A549 (cell line): ENCODE measurements around the gene AMMECR1. TPM values are rescaled to one million over a fixed set of nuclear protein-coding genes. Genes with fewer than 3 reads are reported as not detected.

Experiments used
- ATAC-seq, 2 experiments: fragments of 200-7000 bp in 1 of 2; fragments of >200 bp in 1 of 2; cut with Nextera tagmentation in 1 of 2; cut with Tn5 transposase in 1 of 2; 3 replicates each; pipeline versions ENCODE4 v1.8.0 to v1.9.1; 2018 to 2020; ENCODE audit warnings: mild to moderate bottlenecking in 1 of 2, moderate library complexity in 1 of 2
- CTCF ChIA-PET: fragments of 300-600 bp; sonication (Branson Sonifier 250); formaldehyde crosslinking; extraction: SDS; loops from one replicate; lab custom pipeline; 2021; ENCODE audit warnings: antibody characterized with exemption, inconsistent platforms; lab: Yijun Ruan, JAX
- POLR2A ChIA-PET: fragments of 350-600 bp; formaldehyde crosslinking; extraction: SDS; loops from one replicate; lab custom pipeline; 2021; ENCODE audit warnings: antibody characterized with exemption, inconsistent platforms; lab: Yijun Ruan, JAX
- DNase-seq, 2 experiments: peaks; one replicate each; pipeline versions ENCODE4 v3.0.0 to v3.0.0-alpha.2; 2011 to 2016; ENCODE audit warnings: low read depth in 1 of 2, low spot score in 1 of 2
- FAIRE-seq: peaks from 2 replicates; lab custom pipeline; 2011; peaks lifted over from hg19 to GRCh38; lab: Jason Lieb, UNC
- H3K27ac ChIP-seq, 2 experiments: fragments of >200 bp; sonication (Bioruptor Twin); formaldehyde crosslinking; 3 replicates each; pipeline ENCODE4 v1.5.1; 2016 to 2017
- H3K4me1 ChIP-seq: fragments of >200 bp; sonication (Bioruptor Twin); formaldehyde crosslinking; 3 replicates; pipeline ENCODE4 v1.6.1; 2016
- H3K4me2 ChIP-seq: fragments of >200 bp; sonication (Bioruptor Twin); formaldehyde crosslinking; 3 replicates; pipeline ENCODE4 v1.6.1; 2016
- H3K4me3 ChIP-seq: fragments of >200 bp; sonication (Bioruptor Twin); formaldehyde crosslinking; 3 replicates; pipeline ENCODE4 v1.5.1; 2016
- H3K9me3 ChIP-seq: fragments of >200 bp; sonication (Bioruptor Twin); formaldehyde crosslinking; 3 replicates; pipeline ENCODE4 v1.6.1; 2016
- ATOH8 ChIP-seq: fragments of 250-450 bp; sonication (Bioruptor Pico); IDR thresholded peaks from 2 replicates; pipeline ENCODE4 v1.5.0; 2020; ENCODE audit warnings: low read depth, mild to moderate bottlenecking, moderate library complexity
- CBX2 ChIP-seq: fragments of 200-600 bp; sonication (generic); IDR thresholded peaks from 2 replicates; pipeline ENCODE4 v1.6.1; 2016; ENCODE audit warnings: low read depth, mild to moderate bottlenecking, borderline replicate concordance
- CHD2 ChIP-seq: fragments of 150-350 bp; IDR thresholded peaks from 2 replicates; pipeline ENCODE4 v1.6.1; 2014; ENCODE audit warnings: low read length; ENCODE audit not compliant: partially characterized antibody
- EHMT2 ChIP-seq: fragments of 200-600 bp; sonication (generic); IDR thresholded peaks from 2 replicates; pipeline ENCODE4 v1.6.1; 2016; ENCODE audit warnings: antibody characterized with exemption, low read depth, mild to moderate bottlenecking, moderate library complexity
- GATA3 ChIP-seq: IDR thresholded peaks from 2 replicates; pipeline ENCODE4 v1.6.1; 2012; ENCODE audit warnings: borderline replicate concordance
- HDAC2 ChIP-seq: fragments of 200-600 bp; sonication (generic); IDR thresholded peaks from 2 replicates; pipeline ENCODE4 v1.6.1; 2016
- HES2 ChIP-seq: fragments of >200 bp; sonication (Bioruptor Twin); formaldehyde crosslinking; IDR thresholded peaks from 2 replicates; pipeline ENCODE4 v1.6.1; 2016
- HEYL ChIP-seq: fragments of 250-450 bp; sonication (Bioruptor Pico); IDR thresholded peaks from 2 replicates; pipeline ENCODE4 v1.8.0; 2021; ENCODE audit warnings: mild to moderate bottlenecking, moderate library complexity
- HMGXB4 ChIP-seq: fragments of 250-450 bp; sonication (Bioruptor Pico); IDR thresholded peaks from 2 replicates; pipeline ENCODE4 v1.5.0; 2021; ENCODE audit warnings: mild to moderate bottlenecking, moderate library complexity, borderline replicate concordance
- HOXB5 ChIP-seq: fragments of 250-450 bp; sonication (Bioruptor Pico); IDR thresholded peaks from 2 replicates; pipeline ENCODE4 v1.5.0; 2020; ENCODE audit warnings: mild to moderate bottlenecking, moderate library complexity
- KDM5A ChIP-seq: fragments of 200-600 bp; sonication (generic); IDR thresholded peaks from 2 replicates; pipeline ENCODE4 v1.6.1; 2016; ENCODE audit warnings: antibody characterized with exemption, mild to moderate bottlenecking
- NPAS2 ChIP-seq: fragments of 250-450 bp; sonication (Bioruptor Pico); IDR thresholded peaks from 2 replicates; pipeline ENCODE4 v1.8.0; 2022; ENCODE audit warnings: mild to moderate bottlenecking, moderate library complexity, borderline replicate concordance
- PHF8 ChIP-seq: fragments of 200-600 bp; sonication (generic); IDR thresholded peaks from 2 replicates; pipeline ENCODE4 v1.6.1; 2016; ENCODE audit warnings: low read depth, mild to moderate bottlenecking, antibody characterized with exemption, moderate library complexity, borderline replicate concordance
- POLR2AphosphoS2 ChIP-seq: conservative IDR thresholded peaks from 2 replicates; pipeline ENCODE4 v1.6.1; 2012; ENCODE audit warnings: low read length, improper control_type of control experiment, inconsistent platforms
- RAD21 ChIP-seq, 2 experiments: fragments of >200 bp in 1 of 2; sonication (Bioruptor Twin) in 1 of 2; formaldehyde crosslinking in 1 of 2; IDR thresholded peaks in 1 of 2; conservative IDR thresholded peaks in 1 of 2; 2 replicates in 1 of 2; 3 replicates in 1 of 2; pipeline ENCODE4 v1.6.1; 2012 to 2018; ENCODE audit warnings: inconsistent platforms in 1 of 2
- REST ChIP-seq: fragments of 200-600 bp; sonication (generic); IDR thresholded peaks from 2 replicates; pipeline ENCODE4 v1.6.1; 2016; ENCODE audit warnings: antibody characterized with exemption, mild to moderate bottlenecking, moderate library complexity
- RFX5 ChIP-seq: fragments of 450-650 bp; IDR thresholded peaks from 2 replicates; pipeline ENCODE4 v1.7.1; 2014; ENCODE audit warnings: antibody characterized with exemption, mild to moderate bottlenecking, moderate library complexity
- RNF2 ChIP-seq: fragments of 200-600 bp; sonication (generic); IDR thresholded peaks from 2 replicates; pipeline ENCODE4 v1.6.1; 2016; ENCODE audit warnings: low read depth, mild to moderate bottlenecking, antibody characterized with exemption, moderate library complexity, borderline replicate concordance
- SMC3 ChIP-seq: fragments of >200 bp; sonication (Bioruptor Twin); formaldehyde crosslinking; IDR thresholded peaks from 3 replicates; pipeline ENCODE4 v1.6.1; 2018; ENCODE audit warnings: inconsistent platforms
- SREBF2 ChIP-seq: fragments of 450-650 bp; IDR thresholded peaks from 2 replicates; pipeline ENCODE4 v1.6.1; 2014; ENCODE audit warnings: mild to moderate bottlenecking, moderate library complexity
- ZC3H11A ChIP-seq: fragments of 450-650 bp; IDR thresholded peaks from 2 replicates; pipeline ENCODE4 v1.6.1; 2014; ENCODE audit warnings: antibody characterized with exemption, mild to moderate bottlenecking
- WGBS: methylation state at CpG from one replicate; pipeline ENCODE4 v1.1.6; 2017; ENCODE audit errors: missing lambda C conversion rate; 5-methylcytosine and 5-hydroxymethylcytosine counted together
- polyA plus RNA-seq, 4 experiments: library from polyadenylated mRNA; depleted of rRNA in 3 of 4; stranded (reverse); fragments of >200 nt; fragmentation: RNase III in 1 of 4; extraction: RNeasy Plus Mini Kit Qiagen cat#74134 plus additional on column Dnase treatment in 1 of 4; gene quantifications; 2 replicates in 3 of 4; 3 replicates in 1 of 4; pipeline ENCODE4 v1.2.3, GENCODE V29; 2011 to 2017

The AMMECR1 gene
- polyA plus RNA-seq, 2 of the 4 experiments (the other 2 are of a cell fraction) = 7.9 to 13.7 TPM

GRCh38 chrX:110317061-110317819 is 645 bp downstream of the AMMECR1 start:
- peak; percentile 55 to 73 for ATAC-seq
- ChIA-PET POLR2A (interaction anchor here (0.5 to 1.2 kb wide), 5 partner anchors 26 to 1026 kb away, joined by 3 to 6 read pairs (median 4); no protein-coding TSS in a partner anchor), CTCF (interaction anchor here (0.7 to 1.8 kb wide), 5 partner anchors 13 to 730 kb away, joined by 3 to 7 read pairs (median 3); no protein-coding TSS in a partner anchor)
- peaks cover 19% of the 10 kb centered on the region; the same call in 2 of the 3 replicates for H3K4me1 ChIP-seq
- H3K9me3 ChIP-seq = no peaks in the 10 kb centered on the region
- no peak for FAIRE-seq
- peak; percentile 2 to 28 for DNase-seq
- 1% methylated on average over 8 of the region's 40 CpGs for WGBS
- peak overlapping the region; percentile 75 for H3K4me2 ChIP-seq
- peak overlapping the region; percentile 96 for H3K4me3 ChIP-seq
- TF ChIP-seq HDAC2 (no peak), ATOH8 (CRISPR knock-in tag) (no peak), HEYL (CRISPR knock-in tag) (no peak), PHF8 (peak; percentile 26; the same call in 1 of the 2 replicates), NPAS2 (CRISPR knock-in tag) (no peak)
- TF ChIP-seq, all 56 proteins: peak for 1
- peak overlapping the region; percentile 99 for H3K27ac ChIP-seq

- CTCF ChIA-PET = interaction anchor here (0.7 to 1.8 kb wide), 5 partner anchors 12 to 731 kb away, joined by 3 to 7 read pairs (median 3); no protein-coding TSS in a partner anchor
- Histone ChIP-seq H3K27ac (peak overlapping the region; percentile 99), H3K4me3 (peak overlapping the region; percentile 96), H3K4me1 (peaks cover 19% of the 10 kb centered on the region; the same call in 2 of the 3 replicates), H3K4me2 (peak overlapping the region; percentile 75), H3K9me3 (no peaks in the 10 kb centered on the region)
- WGBS = 3% methylated on average over 12 of the region's 12 CpGs
- TF ChIP-seq SREBF2 (no peak), RFX5 (no peak), RAD21 (conservative IDR thresholded peaks at IDR 0.05 in 1 of 2, IDR thresholded peaks at IDR 0.05 in 1 of 2) (no peak), HEYL (CRISPR knock-in tag) (no peak), HOXB5 (CRISPR knock-in tag) (no peak), PHF8 (no peak), CHD2 (no peak), REST (no peak), HMGXB4 (CRISPR knock-in tag) (no peak), RNF2 (no peak), CBX2 (no peak), POLR2AphosphoS2 (no peak), EHMT2 (no peak), KDM5A (no peak), GATA3 (no peak), SMC3 (no peak), HES2 (no peak), ZC3H11A (no peak)
- POLR2A ChIA-PET = interaction anchor here (0.7 to 1.2 kb wide), 3 partner anchors 26 to 136 kb away, joined by 3 to 4 read pairs (median 3); no protein-coding TSS in a partner anchor
- no peak; a peak in 1 of 6 replicates for ATAC-seq
- DNase-seq = no peak
- FAIRE-seq = no peak
These were observed 1.4 kb downstream of the AMMECR1 start for GRCh38 chrX:110316351-110317060.
